Ascending aorta (tissue), 2 donors: ENCODE data around the gene ACER3. TPM values are rescaled to one million over a fixed set of nuclear protein-coding genes. Genes with fewer than 3 reads are reported as not detected.

Experiments
- DNase-seq, 2 donors: peaks; one replicate each; pipeline ENCODE4 v3.0.0-alpha.2; 2019; ENCODE audit warnings: low spot score in 2 of 2
- H3K27ac ChIP-seq, 2 donors: fragments of 200-600 bp; sonication (generic); one replicate each; pipeline ENCODE4 v1.5.1; 2016 to 2017; ENCODE audit warnings: mild to moderate bottlenecking in 1 of 2
- H3K27me3 ChIP-seq: fragments of 200-600 bp; sonication (generic); one replicate; pipeline ENCODE4 v1.5.1; 2017
- H3K36me3 ChIP-seq, 2 donors: fragments of 200-600 bp; sonication (generic); one replicate each; pipeline ENCODE4 v1.5.1; 2016
- H3K4me1 ChIP-seq, 2 donors: fragments of 200-600 bp; sonication (generic); one replicate each; pipeline ENCODE4 v1.5.1; 2016 to 2017; ENCODE audit warnings: mild to moderate bottlenecking in 1 of 2
- H3K4me3 ChIP-seq, 2 donors: fragments of 200-600 bp; sonication (generic); one replicate each; pipeline ENCODE4 v1.5.1; 2016 to 2017; ENCODE audit warnings: mild to moderate bottlenecking in 1 of 2
- H3K9me3 ChIP-seq, 2 donors: fragments of 200-600 bp; sonication (generic); one replicate each; pipeline ENCODE4 v1.5.1; 2016
- CTCF ChIP-seq, 3 experiments: fragments of 200-600 bp in 2 of 3; fragments of 450-650 bp in 1 of 3; sonication (generic) in 2 of 3; IDR thresholded peaks; one replicate each; pipeline ENCODE4 v1.5.1; 2016 to 2019; ENCODE audit warnings: antibody characterized with exemption in 3 of 3, mild to moderate bottlenecking in 1 of 3, moderate library complexity in 1 of 3
- intact Hi-C: fragments of 100-400 bp; cut with DNase I; formaldehyde crosslinking; loops from one replicate; pipeline ENCODE4 v1.15.1; 2023
- total RNA-seq: library from RNA; depleted of rRNA; stranded (reverse); fragments of >200 nt; gene quantifications from one replicate; pipeline ENCODE4 v1.1.0, GENCODE V29; 2016

Gene ACER3
- total RNA-seq, 1 donor from 2014 or later = 10.5 TPM

- H3K4me3 ChIP-seq = no peak overlapping the region
- peaks cover 0 to 7% of the 10 kb centered on the region in 2 donors for H3K4me1 ChIP-seq
- H3K27ac ChIP-seq = no peak overlapping the region
- H3K27me3 ChIP-seq = no peaks in the 10 kb centered on the region
- DNase-seq = no peak
- no peaks in the 10 kb centered on the region for H3K36me3 ChIP-seq
- intact Hi-C loops = no loop called here
- no peak for TF ChIP-seq CTCF (IDR thresholded peaks at IDR 0.05)
- H3K9me3 ChIP-seq = peaks cover 0 to 21% of the 10 kb centered on the region in 2 donors
Observed at GRCh38 chr11:76974179-76974891, 113.6 kb downstream of the ACER3 start.

GRCh38 chr11:76975513-76975912 lies 114.8 kb downstream of the ACER3 start:
- DNase-seq = no peak
- peaks cover 0 to 9% of the 10 kb centered on the region in 2 donors for H3K4me1 ChIP-seq
- H3K27ac ChIP-seq = no peak overlapping the region
- H3K9me3 ChIP-seq = peaks cover 0 to 15% of the 10 kb centered on the region in 2 donors
- no peaks in the 10 kb centered on the region for H3K36me3 ChIP-seq
- no peak overlapping the region for H3K4me3 ChIP-seq
- TF ChIP-seq CTCF (IDR thresholded peaks at IDR 0.05) = no peak
- no peaks in the 10 kb centered on the region for H3K27me3 ChIP-seq
- intact Hi-C loops = no loop called here

- Histone ChIP-seq H3K4me1 (peaks cover 0 to 9% of the 10 kb centered on the region in 2 donors), H3K9me3 (no peaks in the 10 kb centered on the region), H3K27me3 (no peaks in the 10 kb centered on the region), H3K36me3 (no peaks in the 10 kb centered on the region), H3K4me3 (no peak overlapping the region), H3K27ac (no peak overlapping the region)
- no peak for TF ChIP-seq CTCF (IDR thresholded peaks at IDR 0.05)
- intact Hi-C loops = no loop called here
- no peak for DNase-seq
Observed at GRCh38 chr11:76977791-76978190, 117.1 kb downstream of the ACER3 start.

- no peak overlapping the region for H3K4me3 ChIP-seq
Observed at GRCh38 chr11:76978239-76978638, 117.5 kb downstream of the ACER3 start.

GRCh38 chr11:76978818-76979217 lies 118.1 kb downstream of the ACER3 start:
- peak overlapping the region; percentile 2 to 41 for H3K27ac ChIP-seq
- intact Hi-C loops = no loop called here
- H3K27me3 ChIP-seq = no peaks in the 10 kb centered on the region
- H3K9me3 ChIP-seq = no peaks in the 10 kb centered on the region
- no peak for DNase-seq
- no peak overlapping the region for H3K4me3 ChIP-seq
- no peak for TF ChIP-seq CTCF (IDR thresholded peaks at IDR 0.05)
- H3K4me1 ChIP-seq = peaks cover 0 to 9% of the 10 kb centered on the region in 2 donors
- H3K36me3 ChIP-seq = no peaks in the 10 kb centered on the region

More at GRCh38 chr11:76978239-76978638, 117.5 kb downstream of the ACER3 start:
- peaks cover 0 to 9% of the 10 kb centered on the region in 2 donors for H3K4me1 ChIP-seq
- H3K27ac ChIP-seq = no peak overlapping the region
- no peak for TF ChIP-seq CTCF (IDR thresholded peaks at IDR 0.05)
- no peaks in the 10 kb centered on the region for H3K9me3 ChIP-seq
- intact Hi-C loops = no loop called here
- DNase-seq = no peak
- H3K36me3 ChIP-seq = no peaks in the 10 kb centered on the region
- no peaks in the 10 kb centered on the region for H3K27me3 ChIP-seq
